Measurements from ENCODE around the gene TGM3. TPM values are rescaled to one million over a fixed set of nuclear protein-coding genes. Genes with fewer than 3 reads are reported as not detected.

The TGM3 gene
- total and polyA plus RNA-seq, 2 donors (not counting 1 experiment from before 2014, with no cell fraction given) = under 0.01 TPM; not detected in 1

GRCh38 chr20:2365666-2366065 lies 69.9 kb downstream of the TGM3 start:
- Histone ChIP-seq H3K9ac (ENCODE audit: insufficient read depth, low read length) (no peak overlapping the region), H3K27me3 (ENCODE audit: control insufficient read depth, insufficient read depth, low read length) (no peaks in the 10 kb centered on the region), H3K4me2 (ENCODE audit: extremely low read depth, insufficient read depth, low read length) (no peak overlapping the region), H3K79me2 (ENCODE audit: control insufficient read depth, insufficient read depth, low read length) (no peaks in the 10 kb centered on the region), H3K4me1 (ENCODE audit: control insufficient read depth, extremely low read depth, insufficient read depth, low read length) (no peaks in the 10 kb centered on the region), H3K27ac (ENCODE audit: insufficient read depth, low read length) (no peak overlapping the region), H2AFZ (ENCODE audit: low read length) (no peak overlapping the region), H3K4me3 (replicated peaks in 1 of 4; ENCODE audit: control extremely low read depth in 1 of 4, insufficient read depth in 1 of 4, low read depth in 3 of 4, low read length in 4 of 4) (no peak overlapping the region), H3K9me3 (ENCODE audit: control insufficient read depth, insufficient read depth, low read depth, low read length) (no peaks in the 10 kb centered on the region), H3K36me3 (ENCODE audit: control insufficient read depth, insufficient read depth, low read length) (no peaks in the 10 kb centered on the region), H4K20me1 (ENCODE audit: control insufficient read depth, extremely low read depth, insufficient read depth, low read length) (no peaks in the 10 kb centered on the region)
- TF ChIP-seq EZH2 (IDR thresholded peaks at IDR 0.05; ENCODE audit: low read length, missing control alignments) = no peak
- TF ChIP-seq, protein P1, sequence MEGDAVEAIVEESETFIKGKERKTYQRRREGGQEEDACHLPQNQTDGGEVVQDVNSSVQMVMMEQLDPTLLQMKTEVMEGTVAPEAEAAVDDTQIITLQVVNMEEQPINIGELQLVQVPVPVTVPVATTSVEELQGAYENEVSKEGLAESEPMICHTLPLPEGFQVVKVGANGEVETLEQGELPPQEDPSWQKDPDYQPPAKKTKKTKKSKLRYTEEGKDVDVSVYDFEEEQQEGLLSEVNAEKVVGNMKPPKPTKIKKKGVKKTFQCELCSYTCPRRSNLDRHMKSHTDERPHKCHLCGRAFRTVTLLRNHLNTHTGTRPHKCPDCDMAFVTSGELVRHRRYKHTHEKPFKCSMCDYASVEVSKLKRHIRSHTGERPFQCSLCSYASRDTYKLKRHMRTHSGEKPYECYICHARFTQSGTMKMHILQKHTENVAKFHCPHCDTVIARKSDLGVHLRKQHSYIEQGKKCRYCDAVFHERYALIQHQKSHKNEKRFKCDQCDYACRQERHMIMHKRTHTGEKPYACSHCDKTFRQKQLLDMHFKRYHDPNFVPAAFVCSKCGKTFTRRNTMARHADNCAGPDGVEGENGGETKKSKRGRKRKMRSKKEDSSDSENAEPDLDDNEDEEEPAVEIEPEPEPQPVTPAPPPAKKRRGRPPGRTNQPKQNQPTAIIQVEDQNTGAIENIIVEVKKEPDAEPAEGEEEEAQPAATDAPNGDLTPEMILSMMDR (conservative IDR thresholded peaks at IDR 0.05 in 1 of 2, IDR thresholded peaks at IDR 0.05 in 1 of 2; ENCODE audit: low read depth in 1 of 2, low read length in 2 of 2) = no peak
- no peak for DNase-seq (ENCODE audit: low read depth in 2 of 2)

DNA sequence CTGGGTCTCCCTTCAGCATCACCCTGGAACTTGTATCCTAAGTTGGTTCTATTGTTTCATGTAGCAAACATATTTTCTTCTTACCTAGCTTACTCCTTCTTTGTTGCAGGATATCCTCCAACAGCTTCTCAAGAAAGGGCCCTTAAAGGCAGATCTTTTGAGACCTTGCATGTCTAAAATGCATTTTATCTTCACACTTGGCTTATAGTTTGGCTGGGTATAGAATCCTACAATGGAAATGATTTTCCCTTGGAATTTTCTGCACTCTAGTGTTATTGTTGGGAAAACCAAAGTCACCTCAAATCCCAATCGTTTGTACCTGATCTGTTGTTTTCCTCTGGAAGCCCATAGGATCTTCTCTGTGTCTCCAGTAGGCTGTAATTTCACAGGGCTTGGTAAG lies 72.8 kb downstream of the TGM3 start:
- Histone ChIP-seq H3K79me2 (ENCODE audit: control insufficient read depth, insufficient read depth, low read length) (no peaks in the 10 kb centered on the region), H3K27ac (ENCODE audit: insufficient read depth, low read length) (no peak overlapping the region), H4K20me1 (ENCODE audit: control insufficient read depth, extremely low read depth, insufficient read depth, low read length) (no peaks in the 10 kb centered on the region), H3K9me3 (ENCODE audit: control insufficient read depth, insufficient read depth, low read depth, low read length) (no peaks in the 10 kb centered on the region), H3K4me1 (ENCODE audit: control insufficient read depth, extremely low read depth, insufficient read depth, low read length) (no peaks in the 10 kb centered on the region), H3K4me3 (replicated peaks in 1 of 4; ENCODE audit: control extremely low read depth in 1 of 4, insufficient read depth in 1 of 4, low read depth in 3 of 4, low read length in 4 of 4) (no peak overlapping the region), H3K36me3 (ENCODE audit: control insufficient read depth, insufficient read depth, low read length) (no peaks in the 10 kb centered on the region), H3K9ac (ENCODE audit: insufficient read depth, low read length) (no peak overlapping the region), H3K4me2 (ENCODE audit: extremely low read depth, insufficient read depth, low read length) (no peak overlapping the region), H3K27me3 (ENCODE audit: control insufficient read depth, insufficient read depth, low read length) (no peaks in the 10 kb centered on the region), H2AFZ (ENCODE audit: low read length) (no peak overlapping the region)
- no peak for TF ChIP-seq EZH2 (IDR thresholded peaks at IDR 0.05; ENCODE audit: low read length, missing control alignments)
- TF ChIP-seq, protein P1 (conservative IDR thresholded peaks at IDR 0.05 in 1 of 2, IDR thresholded peaks at IDR 0.05 in 1 of 2; ENCODE audit: low read depth in 1 of 2, low read length in 2 of 2) = no peak
- no peak for DNase-seq (ENCODE audit: low read depth in 2 of 2)

- Histone ChIP-seq H3K27ac (ENCODE audit: insufficient read depth, low read length) (no peak overlapping the region), H3K27me3 (ENCODE audit: control insufficient read depth, insufficient read depth, low read length) (no peaks in the 10 kb centered on the region), H3K9ac (ENCODE audit: insufficient read depth, low read length) (no peak overlapping the region), H3K36me3 (ENCODE audit: control insufficient read depth, insufficient read depth, low read length) (no peaks in the 10 kb centered on the region), H3K4me1 (ENCODE audit: control insufficient read depth, extremely low read depth, insufficient read depth, low read length) (no peaks in the 10 kb centered on the region), H3K4me3 (replicated peaks in 1 of 4; ENCODE audit: control extremely low read depth in 1 of 4, insufficient read depth in 1 of 4, low read depth in 3 of 4, low read length in 4 of 4) (no peak overlapping the region), H3K9me3 (ENCODE audit: control insufficient read depth, insufficient read depth, low read depth, low read length) (no peaks in the 10 kb centered on the region), H3K79me2 (ENCODE audit: control insufficient read depth, insufficient read depth, low read length) (no peaks in the 10 kb centered on the region), H2AFZ (ENCODE audit: low read length) (no peak overlapping the region), H4K20me1 (ENCODE audit: control insufficient read depth, extremely low read depth, insufficient read depth, low read length) (no peaks in the 10 kb centered on the region), H3K4me2 (ENCODE audit: extremely low read depth, insufficient read depth, low read length) (no peak overlapping the region)
- TF ChIP-seq EZH2 (IDR thresholded peaks at IDR 0.05; ENCODE audit: low read length, missing control alignments) = no peak
- TF ChIP-seq, protein P1 (conservative IDR thresholded peaks at IDR 0.05 in 1 of 2, IDR thresholded peaks at IDR 0.05 in 1 of 2; ENCODE audit: low read depth in 1 of 2, low read length in 2 of 2) = no peak
- DNase-seq (ENCODE audit: low read depth in 2 of 2) = no peak
These were observed 77.3 kb downstream of the TGM3 start for GRCh38 chr20:2373098-2373497.
